ENCODE results near the gene C5orf22.
"Not testable (repeated sequence)": the region's sequence is repeated elsewhere in the genome, so short reads cannot be mapped to it uniquely, and the experiment has no call there.

DNA sequence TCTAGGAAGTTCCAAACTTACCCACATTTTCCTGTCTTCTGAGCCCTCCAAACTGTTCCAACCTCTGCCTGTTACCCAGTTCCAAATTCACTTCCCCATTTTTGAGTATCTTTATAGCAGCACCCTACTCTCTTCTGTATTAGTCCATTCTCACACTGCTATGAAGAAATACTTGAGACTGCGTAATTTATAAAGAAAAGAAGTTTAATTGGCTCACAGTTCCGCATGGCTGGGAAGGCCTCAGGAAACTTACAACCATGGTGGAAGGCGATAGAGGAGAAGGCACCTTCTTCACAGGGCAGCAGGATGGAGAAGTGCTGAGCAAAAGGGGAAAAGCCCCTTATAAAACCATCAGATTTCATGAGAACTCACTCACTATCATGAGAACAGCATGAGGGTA lies 34.3 kb downstream of the C5orf22 start:
- TF ChIP-seq TEAD2 (CRISPR knock-in tag; IDR thresholded peaks at IDR 0.05); POLR2A (IDR thresholded peaks at IDR 0.05; ENCODE audit: insufficient read depth in 1 of 2, low read depth in 2 of 2, low read length in 2 of 2); RAD21 (CRISPR knock-in tag; IDR thresholded peaks at IDR 0.05); ZNF331 (CRISPR knock-in tag; IDR thresholded peaks at IDR 0.05); ARID2 (CRISPR knock-in tag; IDR thresholded peaks at IDR 0.05; ENCODE audit: borderline replicate concordance); TCF12 (IDR thresholded peaks at IDR 0.05); TCF12 (CRISPR knock-in tag; IDR thresholded peaks at IDR 0.05); TMF1 (CRISPR knock-in tag; IDR thresholded peaks at IDR 0.05; ENCODE audit: low read depth); ZNF34 (CRISPR knock-in tag; IDR thresholded peaks at IDR 0.05; ENCODE audit: borderline replicate concordance); FOXM1 (CRISPR knock-in tag; IDR thresholded peaks at IDR 0.05): not testable (repeated sequence)
